A673 (cell line): ENCODE data around the gene SFMBT2.

Source experiments
- EZH2 ChIP-seq: fragments of 200-600 bp; sonication (generic); IDR thresholded peaks from 2 replicates; pipeline ENCODE4 v1.6.1; 2017; ENCODE audit warnings: borderline replicate concordance, low read depth, mild to moderate bottlenecking, mixed read lengths, antibody characterized with exemption, low read length; ENCODE audit not compliant: poor library complexity, severe bottlenecking
- TF ChIP-seq, protein P1 (sequence below): fragments of 300-800, 200-600 bp; sonication (generic); conservative IDR thresholded peaks from 2 replicates; pipeline ENCODE4 v1.5.1; 2017; ENCODE audit warnings: low read depth, mild to moderate bottlenecking, antibody characterized with exemption, low read length, moderate library complexity, mixed read lengths

GRCh38 chr10:7439696-7440095 is 28.9 kb upstream of the SFMBT2 start:
- TF ChIP-seq, protein P1, sequence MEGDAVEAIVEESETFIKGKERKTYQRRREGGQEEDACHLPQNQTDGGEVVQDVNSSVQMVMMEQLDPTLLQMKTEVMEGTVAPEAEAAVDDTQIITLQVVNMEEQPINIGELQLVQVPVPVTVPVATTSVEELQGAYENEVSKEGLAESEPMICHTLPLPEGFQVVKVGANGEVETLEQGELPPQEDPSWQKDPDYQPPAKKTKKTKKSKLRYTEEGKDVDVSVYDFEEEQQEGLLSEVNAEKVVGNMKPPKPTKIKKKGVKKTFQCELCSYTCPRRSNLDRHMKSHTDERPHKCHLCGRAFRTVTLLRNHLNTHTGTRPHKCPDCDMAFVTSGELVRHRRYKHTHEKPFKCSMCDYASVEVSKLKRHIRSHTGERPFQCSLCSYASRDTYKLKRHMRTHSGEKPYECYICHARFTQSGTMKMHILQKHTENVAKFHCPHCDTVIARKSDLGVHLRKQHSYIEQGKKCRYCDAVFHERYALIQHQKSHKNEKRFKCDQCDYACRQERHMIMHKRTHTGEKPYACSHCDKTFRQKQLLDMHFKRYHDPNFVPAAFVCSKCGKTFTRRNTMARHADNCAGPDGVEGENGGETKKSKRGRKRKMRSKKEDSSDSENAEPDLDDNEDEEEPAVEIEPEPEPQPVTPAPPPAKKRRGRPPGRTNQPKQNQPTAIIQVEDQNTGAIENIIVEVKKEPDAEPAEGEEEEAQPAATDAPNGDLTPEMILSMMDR = no peak
- no peak for TF ChIP-seq EZH2
